Measurements from ENCODE around the gene CEP43.
A peak's percentile ranks its signal among the peaks of the same experiment; 100 is the strongest.

GRCh38 chr6:167030222-167031072 is 31.2 kb downstream of the CEP43 start:
- TF ChIP-seq CTCF (IDR thresholded peaks at IDR 0.05; ENCODE audit: insufficient read depth, low read length) (no peak), POLR2AphosphoS5 (IDR thresholded peaks at IDR 0.05; ENCODE audit: low read depth) (no peak), REST (IDR thresholded peaks at IDR 0.05; ENCODE audit: insufficient replicate concordance, low read depth) (no peak), SPI1 (IDR thresholded peaks at IDR 0.05; ENCODE audit: borderline replicate concordance, low read depth) (peak; percentile 6; the same call in 1 of the 2 replicates)

Measured in HL-60 (cell line).